ENCODE data around the gene PRKCE.

PRKCE gene

DNA sequence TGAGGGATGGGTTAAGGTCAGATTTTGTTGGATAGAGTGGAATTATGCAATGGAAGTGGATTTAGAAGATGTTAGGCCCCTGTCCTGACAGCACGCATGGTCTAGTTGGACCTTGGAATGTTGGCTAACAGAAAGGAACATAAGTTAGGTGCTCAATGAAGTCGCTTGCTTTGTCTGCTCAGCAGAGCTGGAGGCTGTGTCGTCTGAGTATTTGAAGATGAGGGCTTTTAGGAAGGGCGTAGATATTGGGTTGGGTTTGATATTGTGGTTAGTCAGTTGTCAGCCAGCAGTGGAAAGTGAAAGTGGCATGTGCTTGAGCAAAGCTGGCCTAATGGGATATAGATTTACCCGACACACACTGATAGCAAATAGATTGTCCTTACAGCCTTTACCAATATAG, 239.3 kb downstream of the PRKCE start:
- H3K4me3 ChIP-seq (ENCODE audit: low read length): peak overlapping the region; percentile 15; the same call in 1 of the 2 replicates
- TF ChIP-seq ZNF274 (IDR thresholded peaks at IDR 0.05; ENCODE audit: low read depth, low read length): no peak

DNA sequence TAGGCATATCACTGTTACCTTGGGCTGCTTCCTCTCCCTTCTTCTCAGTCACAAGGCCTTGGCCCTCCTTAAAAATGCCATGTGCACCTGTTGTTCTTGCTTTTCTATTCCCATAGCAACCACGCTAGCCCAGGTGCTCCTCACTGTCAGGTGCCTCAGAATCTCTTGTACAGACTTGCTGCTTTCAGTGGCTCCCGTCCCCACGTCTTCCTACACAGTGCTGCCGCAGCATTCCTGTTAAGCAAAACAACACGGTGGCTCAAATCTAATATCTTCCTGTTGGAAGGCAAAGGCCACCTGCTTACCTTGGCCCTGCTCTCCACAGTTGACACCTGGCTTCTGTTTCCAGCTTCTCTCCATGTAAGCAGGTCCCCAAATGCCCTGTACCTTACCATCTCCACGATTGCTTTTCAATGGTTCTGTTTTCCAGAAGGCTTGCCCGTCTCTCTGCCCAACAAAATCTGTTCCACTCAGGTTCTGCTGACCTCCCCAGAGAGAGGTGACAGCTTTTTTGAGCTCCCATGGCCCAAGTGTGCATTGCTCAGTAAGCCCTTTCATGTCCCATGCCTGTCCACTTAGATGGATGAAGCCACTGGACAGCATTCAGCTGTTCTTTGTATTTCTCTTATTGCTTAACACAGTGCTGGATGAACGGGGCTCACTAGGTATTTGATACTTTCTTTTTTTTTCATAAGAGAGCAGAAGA, 240.4 kb downstream of the PRKCE start:
- no peak overlapping the region for H3K4me3 ChIP-seq (ENCODE audit: low read length)
- TF ChIP-seq ZNF274 (IDR thresholded peaks at IDR 0.05; ENCODE audit: low read depth, low read length): no peak

GRCh38 chr2:45892425-45892745, 240.9 kb downstream of the PRKCE start:
- no peak overlapping the region; the same call in 1 of the 2 replicates for H3K4me3 ChIP-seq (ENCODE audit: low read length)
- TF ChIP-seq ZNF274 (IDR thresholded peaks at IDR 0.05; ENCODE audit: low read depth, low read length): no peak

GRCh38 chr2:45892757-45893156, 241.3 kb downstream of the PRKCE start:
- TF ChIP-seq ZNF274 (IDR thresholded peaks at IDR 0.05; ENCODE audit: low read depth, low read length): no peak
- no peak overlapping the region; the same call in 1 of the 2 replicates for H3K4me3 ChIP-seq (ENCODE audit: low read length)

DNA sequence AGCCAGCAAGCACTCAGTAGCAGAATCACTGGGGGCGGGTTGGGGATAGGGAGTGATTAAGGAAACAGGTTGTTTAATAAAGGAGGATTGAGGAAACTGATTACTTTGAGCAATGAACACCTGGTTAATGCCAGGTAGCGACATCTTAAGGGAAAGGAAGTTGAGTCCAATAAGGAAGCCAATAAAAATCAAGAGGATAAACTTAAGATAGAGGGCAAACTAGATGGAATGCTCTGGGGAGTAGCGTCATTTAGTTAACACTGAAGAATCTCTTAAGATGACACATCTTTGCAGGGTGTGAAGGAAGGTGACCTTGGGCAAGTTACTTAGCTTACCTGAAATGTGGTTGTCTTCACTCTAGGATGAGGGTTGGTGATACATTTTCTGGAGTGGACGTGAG, 242.7 kb downstream of the PRKCE start:
- no peak for TF ChIP-seq ZNF274 (IDR thresholded peaks at IDR 0.05; ENCODE audit: low read depth, low read length)
- H3K4me3 ChIP-seq (ENCODE audit: low read length): no peak overlapping the region

GRCh38 chr2:45895241-45895861, 243.9 kb downstream of the PRKCE start:
- no peak overlapping the region for H3K4me3 ChIP-seq (ENCODE audit: low read length)
- TF ChIP-seq ZNF274 (IDR thresholded peaks at IDR 0.05; ENCODE audit: low read depth, low read length): no peak

DNA sequence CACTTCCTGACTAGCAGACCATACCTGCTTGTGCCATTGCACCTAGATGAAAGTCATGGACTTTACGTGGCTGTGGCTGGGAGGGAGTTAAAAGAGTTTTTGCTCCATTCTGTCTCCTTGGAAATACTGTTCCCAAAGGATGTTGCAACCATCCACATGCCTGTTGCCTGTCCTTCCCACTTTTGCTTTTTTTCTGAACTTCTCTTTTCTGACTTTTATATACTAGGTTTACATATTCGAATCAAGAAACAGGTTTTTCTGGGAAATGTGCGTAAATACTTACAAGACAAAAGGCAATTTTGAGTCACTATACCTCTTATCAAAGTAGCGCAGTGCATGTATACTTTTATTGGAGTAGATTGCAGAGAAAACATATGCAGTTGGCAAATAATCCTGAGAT, 244.8 kb downstream of the PRKCE start:
- no peak overlapping the region for H3K4me3 ChIP-seq (ENCODE audit: low read length)

GRCh38 chr2:45897842-45898241, 246.4 kb downstream of the PRKCE start:
- H3K4me3 ChIP-seq (ENCODE audit: low read length): no peak overlapping the region
- TF ChIP-seq ZNF274 (IDR thresholded peaks at IDR 0.05; ENCODE audit: low read depth, low read length): no peak

More for the DNA sequence above, 244.8 kb downstream of the PRKCE start:
- TF ChIP-seq ZNF274 (IDR thresholded peaks at IDR 0.05; ENCODE audit: low read depth, low read length): no peak

GRCh38 chr2:45898819-45899218, 247.3 kb downstream of the PRKCE start:
- no peak overlapping the region for H3K4me3 ChIP-seq (ENCODE audit: low read length)
- TF ChIP-seq ZNF274 (IDR thresholded peaks at IDR 0.05; ENCODE audit: low read depth, low read length): no peak

DNA sequence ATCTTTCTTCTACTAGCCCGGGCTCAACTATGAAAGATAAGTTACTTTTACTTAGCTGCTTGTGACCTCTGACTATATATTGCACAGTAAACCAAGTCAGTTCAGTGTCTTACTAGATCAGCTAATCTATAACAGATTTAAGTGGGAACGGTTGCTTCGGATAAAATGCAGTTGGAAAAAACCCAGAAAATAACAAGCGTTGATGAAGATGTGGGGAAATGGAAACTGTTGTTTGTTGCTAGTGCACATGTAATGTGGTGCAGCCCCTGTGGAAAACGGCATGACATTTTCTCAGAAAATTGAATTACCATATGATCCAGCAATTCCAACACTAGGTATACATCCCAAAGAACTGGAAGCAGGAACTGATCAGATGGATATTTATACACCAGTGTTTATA, 248.5 kb downstream of the PRKCE start:
- no peak for TF ChIP-seq ZNF274 (IDR thresholded peaks at IDR 0.05; ENCODE audit: low read depth, low read length)
- no peak overlapping the region for H3K4me3 ChIP-seq (ENCODE audit: low read length)

DNA sequence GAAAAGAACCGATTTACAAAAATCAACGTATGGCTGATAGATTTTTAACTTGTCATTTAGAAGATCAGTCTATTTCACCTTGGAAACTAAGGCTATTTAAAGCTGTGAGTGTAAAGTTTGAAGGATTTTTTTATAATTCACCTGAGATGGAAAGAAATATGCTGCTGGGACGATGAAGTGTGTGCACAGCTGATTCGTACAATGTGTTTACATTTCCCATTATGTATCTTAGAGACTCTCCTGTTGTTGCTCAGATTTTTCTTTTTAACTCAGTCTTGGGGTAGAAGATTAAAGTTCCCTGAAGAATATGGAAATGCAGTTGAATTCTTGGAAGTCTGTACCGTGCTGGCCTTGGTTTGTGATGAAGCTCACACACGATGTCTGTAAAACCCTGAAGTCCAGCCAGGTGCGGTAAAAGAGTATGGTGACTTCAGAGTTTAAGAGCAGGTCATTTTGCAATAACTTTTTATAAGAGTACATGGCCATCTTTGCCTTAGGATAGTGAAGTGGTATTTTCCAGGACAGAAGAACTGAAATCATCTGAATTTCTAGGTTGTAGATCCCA, 250.1 kb downstream of the PRKCE start:
- TF ChIP-seq ZNF274 (IDR thresholded peaks at IDR 0.05; ENCODE audit: low read depth, low read length): no peak
- no peak overlapping the region for H3K4me3 ChIP-seq (ENCODE audit: low read length)

GRCh38 chr2:45902380-45902779, 250.9 kb downstream of the PRKCE start:
- no peak overlapping the region for H3K4me3 ChIP-seq (ENCODE audit: low read length)
- TF ChIP-seq ZNF274 (IDR thresholded peaks at IDR 0.05; ENCODE audit: low read depth, low read length): no peak

DNA sequence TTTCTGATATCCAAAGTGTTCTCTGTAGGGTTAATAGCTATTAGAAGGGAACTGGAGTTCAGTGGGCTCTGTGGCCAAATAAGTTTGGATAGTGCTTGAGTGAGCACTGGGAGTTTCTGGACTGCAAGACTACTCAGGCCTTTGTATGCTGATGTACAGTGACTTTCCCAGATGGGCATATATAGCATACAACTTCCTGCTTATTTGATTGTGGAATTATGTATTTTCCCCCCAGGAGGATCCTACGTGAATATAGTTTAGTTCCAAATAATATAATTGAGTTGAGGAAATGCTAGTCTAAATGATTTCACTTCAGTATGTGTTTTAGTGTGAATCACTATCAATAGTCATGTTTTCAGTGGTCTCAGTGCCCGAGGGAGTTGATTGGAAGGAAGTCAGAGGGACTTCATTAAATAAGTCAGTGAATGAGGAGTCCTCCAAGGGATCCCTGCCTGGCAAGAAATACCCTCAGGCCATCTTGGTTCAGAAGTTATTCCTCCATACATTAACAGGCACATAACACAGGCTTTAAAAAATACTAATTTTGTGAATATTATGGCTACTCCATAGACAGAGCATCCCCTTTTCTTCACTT, 251.4 kb downstream of the PRKCE start:
- TF ChIP-seq ZNF274 (IDR thresholded peaks at IDR 0.05; ENCODE audit: low read depth, low read length): no peak
- no peak overlapping the region for H3K4me3 ChIP-seq (ENCODE audit: low read length)

DNA sequence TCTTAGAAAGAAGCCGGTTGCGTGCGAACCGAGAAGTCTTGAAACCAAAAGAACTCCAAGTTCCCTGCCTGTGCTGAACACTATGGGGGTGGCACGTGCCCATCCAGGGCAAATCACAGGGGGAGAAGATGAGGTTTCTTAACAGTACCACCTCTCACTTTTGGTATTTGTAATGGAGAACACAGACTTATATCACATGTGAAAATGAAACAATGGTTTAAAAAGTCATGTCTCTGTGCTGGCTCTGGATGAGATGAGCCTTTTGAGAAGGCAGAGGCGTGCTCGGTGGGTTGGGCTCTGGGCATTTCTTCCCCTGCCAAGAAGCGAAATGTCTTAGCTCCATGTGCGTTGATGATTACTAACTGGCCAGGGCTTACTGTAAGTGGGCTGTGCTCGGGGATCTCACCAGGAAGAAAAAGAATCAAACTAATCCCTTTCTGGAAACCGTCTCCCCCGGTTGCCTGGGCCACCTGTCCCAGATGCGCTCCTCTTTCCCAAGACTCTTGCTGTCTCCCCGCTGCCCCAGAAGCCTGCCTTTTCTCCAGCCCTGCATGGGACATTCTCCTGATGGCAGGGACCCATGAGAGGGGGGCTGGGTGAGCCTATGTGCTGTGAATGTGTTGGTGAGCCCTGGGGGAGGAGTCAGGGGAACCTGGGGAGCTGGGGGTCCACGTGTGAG, 252.9 kb downstream of the PRKCE start:
- H3K4me3 ChIP-seq (ENCODE audit: low read length): no peak overlapping the region
- no peak for TF ChIP-seq ZNF274 (IDR thresholded peaks at IDR 0.05; ENCODE audit: low read depth, low read length)

All from GM08714 (cell line).